ENCODE results near the gene STRA8.

STRA8 gene

GRCh38 chr7:135291809-135292253, 58.2 kb downstream of the STRA8 start:
- DNase-seq (ENCODE audit: low read depth, low spot score), result peak; percentile 100
- H3K27ac ChIP-seq, result peak overlapping the region; percentile 100

- H3K27ac ChIP-seq, result no peak overlapping the region
- no peak for DNase-seq (ENCODE audit: low read depth, low spot score)
These were observed 65.6 kb downstream of the STRA8 start for GRCh38 chr7:135299235-135299634.

GRCh38 chr7:135300913-135301765, 67.5 kb downstream of the STRA8 start:
- DNase-seq (ENCODE audit: low read depth, low spot score), result no peak
- H3K27ac ChIP-seq, result no peak overlapping the region

All from epithelial cell of prostate (primary cell).